Stimulated activated CD4-positive, alpha-beta T cell treated with anti-CD3 and anti-CD28 coated beads, TNF-alpha, amount 100 ng/mL, for 24 hours (primary cell): Measurements from ENCODE around the gene ORM2.

Experiments
- DNase-seq, 3 experiments: peaks; one replicate each; pipeline ENCODE4 v3.0.0-alpha.2; 2020; ENCODE audit warnings: low read depth in 3 of 3

The ORM2 gene

DNA sequence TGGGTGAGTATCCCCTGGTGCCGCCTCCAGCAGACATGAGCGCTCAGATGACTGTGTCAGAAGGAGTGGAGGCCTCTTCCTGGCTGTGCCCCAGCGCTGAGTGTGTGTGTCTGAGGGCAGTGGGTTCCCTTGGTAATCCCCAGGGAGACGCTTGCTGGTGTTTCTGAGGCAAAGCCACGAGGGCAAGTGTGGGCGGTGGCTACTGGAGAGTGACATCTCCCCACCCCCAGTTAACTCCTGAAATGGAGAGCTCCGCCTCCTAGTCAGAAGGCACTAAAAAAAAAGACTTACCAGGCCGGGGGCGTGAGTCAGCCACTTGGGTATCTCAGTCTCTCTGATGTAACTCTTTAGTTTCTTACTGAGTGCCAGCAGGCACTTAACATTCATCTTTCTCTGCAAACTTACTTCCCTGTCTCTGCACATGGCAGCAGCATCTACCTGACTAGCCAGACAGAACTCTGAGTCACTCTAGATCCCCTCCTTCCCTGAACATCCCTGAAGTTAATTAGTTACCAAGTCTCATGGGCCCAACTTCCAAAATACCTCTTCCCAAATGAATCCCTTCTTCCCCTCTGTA lies 19.3 kb downstream of the ORM2 start:
- DNase-seq: peak; percentile 72 to 91 (median 87)

DNA sequence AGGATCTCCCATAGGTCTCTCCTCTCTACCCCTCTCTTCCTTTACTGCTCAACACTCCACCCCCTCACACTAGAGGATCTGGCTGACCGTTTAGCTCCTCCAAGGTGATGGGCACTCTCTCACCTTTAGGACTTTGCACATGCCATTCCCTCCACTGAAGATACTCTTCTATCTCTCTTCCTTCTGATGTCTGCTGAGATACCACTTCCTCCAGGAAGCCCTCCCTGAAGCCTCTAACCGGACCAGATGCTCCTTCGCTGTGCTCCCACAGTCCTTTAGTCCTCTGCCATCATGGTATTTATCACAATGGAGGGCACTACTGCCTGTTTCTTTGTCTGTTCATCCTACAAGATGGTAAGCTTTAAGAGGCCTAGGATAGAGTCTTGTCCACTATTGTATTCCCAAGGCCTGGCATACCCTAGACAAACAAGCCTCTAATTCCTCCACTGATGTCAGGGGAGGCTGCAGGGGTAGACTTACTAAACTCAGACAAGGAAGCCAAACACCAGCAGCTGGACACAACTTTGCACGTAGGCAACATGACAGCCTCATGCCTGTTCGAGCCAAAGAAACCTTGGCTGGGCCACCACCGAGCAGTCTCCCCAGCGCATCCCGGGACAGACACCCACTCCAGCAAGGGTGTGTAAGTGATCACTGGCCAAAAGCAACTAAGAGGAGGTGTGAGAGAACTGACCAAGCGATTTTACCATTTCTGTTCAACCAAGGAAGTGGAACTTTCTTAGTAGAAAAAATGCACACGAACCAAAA lies 20.2 kb downstream of the ORM2 start:
- DNase-seq: no peak

DNA sequence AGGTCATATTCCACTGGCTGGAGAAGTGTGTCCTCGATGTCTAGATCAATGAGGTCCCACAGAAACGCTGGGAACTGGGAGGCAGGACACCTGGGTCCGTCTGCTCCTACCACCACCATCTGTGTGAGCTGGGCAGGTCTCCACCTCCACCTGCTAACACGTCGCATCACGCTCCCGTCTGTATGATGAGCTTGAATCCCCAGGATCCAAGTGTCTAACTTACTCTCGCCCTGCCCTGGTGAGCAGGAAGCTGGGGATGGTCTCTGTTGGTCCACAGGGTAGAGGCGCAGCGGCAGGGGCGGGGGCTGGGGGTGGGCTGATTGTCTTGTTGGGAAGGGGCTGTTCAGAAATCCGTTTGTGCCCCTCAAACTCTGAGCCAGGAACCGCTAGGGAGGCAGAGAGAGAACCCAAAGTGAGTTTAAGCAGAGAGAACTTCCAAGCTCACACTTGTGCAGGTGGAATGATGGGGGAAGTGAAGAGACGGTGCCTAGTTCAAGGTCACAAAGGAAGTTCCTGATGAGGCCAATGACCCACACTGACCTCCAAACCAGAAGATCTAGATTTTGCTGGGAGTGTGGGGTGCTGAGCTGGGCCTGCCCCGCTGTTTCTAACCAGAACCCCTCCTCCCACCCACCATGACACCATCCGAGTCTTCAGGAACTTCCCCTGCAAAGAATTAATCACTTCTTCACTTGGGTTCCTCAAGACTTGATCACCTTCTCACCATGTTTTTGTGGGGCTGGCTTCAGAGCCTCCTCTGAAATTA lies 21.1 kb downstream of the ORM2 start:
- DNase-seq: no peak

DNA sequence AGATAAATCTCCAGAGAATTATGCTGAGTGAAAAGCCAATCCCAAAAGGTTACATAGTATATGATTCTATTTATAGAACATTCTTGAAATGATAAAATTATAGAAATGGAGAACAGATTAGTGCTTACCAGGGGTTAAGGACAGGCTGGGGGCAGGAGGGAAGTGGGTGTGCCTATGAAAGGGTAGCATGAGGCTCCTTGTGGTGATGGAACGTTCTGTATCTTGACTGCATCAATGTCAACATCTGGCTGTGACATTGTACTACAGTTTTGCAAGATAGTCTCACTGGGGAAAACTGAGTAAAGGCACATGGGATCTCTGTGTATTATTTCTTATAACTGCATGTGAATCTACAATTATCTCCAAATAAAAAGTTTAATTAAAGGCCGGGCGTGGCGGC lies 22.3 kb downstream of the ORM2 start:
- DNase-seq: no peak

DNA sequence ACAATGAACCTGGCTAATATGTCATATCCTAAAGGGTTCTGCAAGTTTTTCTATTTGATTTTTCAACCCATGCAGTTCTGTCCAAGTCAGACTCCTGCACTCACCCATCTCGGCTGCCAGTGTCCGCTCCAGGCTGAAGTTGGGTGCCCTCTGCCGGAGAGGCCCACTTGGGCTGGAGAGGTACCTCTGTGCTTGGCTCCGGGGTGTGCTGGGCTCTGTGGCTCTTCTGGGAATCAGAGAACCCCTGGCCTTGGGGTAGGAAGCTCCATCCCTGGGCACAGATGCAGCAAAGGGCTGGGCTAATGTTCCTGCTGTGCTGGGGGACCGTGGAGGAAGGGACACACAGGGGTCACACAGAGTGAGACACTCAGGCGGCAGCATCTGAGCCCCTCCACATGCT lies 26.2 kb downstream of the ORM2 start:
- DNase-seq: no peak

DNA sequence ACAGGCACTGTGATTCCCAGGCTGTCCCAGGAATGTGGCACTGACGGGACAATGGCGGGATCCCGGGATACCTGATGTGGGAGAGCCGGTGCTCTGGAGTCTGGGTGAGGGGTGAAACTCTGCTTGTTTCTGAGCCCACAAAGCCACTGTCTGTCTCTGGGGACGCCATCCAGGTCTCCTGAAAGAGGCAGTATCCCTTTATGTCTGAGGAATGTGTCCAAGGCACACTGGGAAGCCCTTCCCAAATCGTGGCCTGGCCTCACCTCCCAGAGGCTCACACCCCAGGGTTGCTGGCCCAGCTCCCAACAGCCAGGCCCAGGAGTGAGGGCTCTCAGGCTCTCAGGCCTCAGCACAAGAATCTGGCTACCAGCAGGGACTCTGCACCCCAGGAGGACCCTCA lies 27.1 kb downstream of the ORM2 start:
- DNase-seq: no peak

DNA sequence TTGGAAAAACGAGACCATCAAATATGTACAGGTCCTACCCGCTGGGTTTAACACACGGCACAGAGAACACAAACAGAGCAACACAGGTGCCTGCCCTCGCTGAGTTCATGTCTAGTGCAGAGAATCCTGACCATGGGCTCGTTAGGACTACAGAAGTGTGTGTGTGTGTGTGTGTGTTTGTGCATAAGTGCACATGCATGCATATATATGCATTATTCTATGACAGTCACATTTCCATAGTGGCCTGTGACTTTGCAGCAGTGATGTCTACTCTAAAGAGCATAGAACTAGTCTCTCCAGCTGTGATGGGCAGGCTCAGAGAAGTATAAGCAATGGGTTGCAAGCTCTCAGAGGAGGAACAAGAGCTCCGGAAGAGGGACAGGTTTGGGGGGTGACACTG lies 27.7 kb downstream of the ORM2 start:
- no peak for DNase-seq

DNA sequence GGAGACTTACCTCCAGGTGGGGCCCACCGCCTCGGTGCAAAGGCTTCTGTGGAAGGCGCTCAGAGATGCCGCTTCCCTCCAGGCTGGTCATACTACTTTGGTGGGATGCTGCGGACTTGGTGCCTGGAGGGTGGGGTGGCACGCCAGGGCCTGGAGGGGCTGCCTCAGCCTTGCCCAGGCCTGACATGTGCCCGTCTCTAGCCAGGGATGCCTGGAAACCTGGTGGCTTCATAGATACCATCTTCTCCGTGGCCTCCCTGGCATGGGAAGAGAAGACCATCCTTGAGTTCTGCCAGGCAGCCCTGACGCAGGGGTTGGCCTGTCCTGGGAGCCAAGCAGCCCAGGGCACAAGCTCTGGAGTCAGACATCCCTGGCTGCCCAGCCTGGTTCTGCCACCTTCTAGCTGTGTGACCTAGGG lies 28.3 kb downstream of the ORM2 start:
- no peak for DNase-seq

DNA sequence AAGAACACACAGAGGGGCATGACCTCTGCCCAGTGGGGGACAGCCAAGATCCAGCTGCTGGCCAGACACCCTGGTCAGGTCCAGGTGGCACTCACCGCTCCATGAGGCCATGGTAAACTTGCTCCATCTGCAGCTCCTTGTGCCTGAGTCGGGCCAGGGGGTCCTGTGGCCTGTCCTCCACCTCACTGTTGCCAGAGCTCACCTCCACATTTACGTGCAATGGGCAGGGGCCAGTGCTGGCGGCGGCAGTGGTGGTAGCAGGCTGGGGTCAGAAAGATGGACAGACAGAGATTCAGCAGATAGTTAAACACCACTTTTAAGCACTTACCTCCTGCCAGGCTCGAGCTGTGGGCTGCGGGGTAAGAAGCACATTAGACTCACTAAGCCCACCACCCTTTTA lies 30.1 kb downstream of the ORM2 start:
- no peak for DNase-seq

DNA sequence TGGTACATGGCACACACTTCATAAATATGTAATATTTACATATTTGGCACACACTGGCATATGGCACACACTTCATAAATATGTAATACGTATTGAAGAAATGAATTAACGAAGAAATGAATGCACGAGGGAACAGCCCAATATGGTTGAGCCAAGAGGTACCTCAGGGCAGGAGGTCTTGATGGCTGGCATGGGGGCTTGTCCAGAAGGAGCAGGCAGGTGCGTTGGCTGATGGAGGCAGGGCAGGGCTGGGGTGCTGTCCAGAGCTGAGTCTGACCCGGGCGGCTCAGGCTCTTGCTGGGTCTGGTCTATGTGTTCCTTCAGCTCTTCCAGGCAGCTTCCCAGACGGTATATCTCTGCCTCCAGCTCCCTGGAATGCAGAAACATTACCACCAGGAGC lies 31.9 kb downstream of the ORM2 start:
- no peak for DNase-seq

DNA sequence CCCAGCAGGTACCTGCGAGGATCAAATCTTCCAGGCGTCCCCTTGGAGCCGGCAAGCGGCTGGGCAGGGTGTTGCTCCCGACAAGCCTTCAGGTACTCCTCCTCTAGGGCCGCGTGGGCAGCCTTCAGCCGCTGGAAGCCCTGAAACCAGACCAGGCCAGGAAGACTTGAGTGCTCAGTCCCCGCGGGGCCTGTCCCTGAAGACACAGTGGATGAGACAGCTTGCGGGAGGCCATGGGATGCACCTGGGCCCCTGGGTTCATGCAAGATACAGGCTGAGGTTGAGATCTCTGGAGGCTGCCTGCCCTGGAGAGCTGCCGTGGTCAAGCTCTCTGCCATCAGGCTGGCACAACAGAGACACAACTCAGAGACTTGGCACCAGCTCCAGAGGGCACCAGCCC lies 32.7 kb downstream of the ORM2 start:
- no peak for DNase-seq

DNA sequence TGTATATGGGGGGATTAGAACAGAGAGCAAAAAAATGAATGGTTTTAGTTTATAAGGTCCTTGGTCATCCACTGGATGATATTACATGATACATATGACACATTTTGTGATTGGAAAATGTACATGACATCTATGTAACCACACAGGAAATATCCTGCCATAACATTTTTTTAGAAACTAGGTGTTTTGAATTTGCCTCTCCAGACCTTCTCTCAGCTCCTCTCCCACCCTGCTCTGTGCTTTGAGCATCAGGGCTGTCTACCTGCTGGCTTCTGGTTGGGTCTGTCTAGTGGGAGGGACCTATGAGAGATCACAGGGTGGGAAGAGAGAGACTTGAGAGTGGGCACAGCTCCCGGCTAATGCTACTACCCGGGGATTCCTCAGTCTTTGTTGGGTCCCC lies 33.8 kb downstream of the ORM2 start:
- no peak for DNase-seq

DNA sequence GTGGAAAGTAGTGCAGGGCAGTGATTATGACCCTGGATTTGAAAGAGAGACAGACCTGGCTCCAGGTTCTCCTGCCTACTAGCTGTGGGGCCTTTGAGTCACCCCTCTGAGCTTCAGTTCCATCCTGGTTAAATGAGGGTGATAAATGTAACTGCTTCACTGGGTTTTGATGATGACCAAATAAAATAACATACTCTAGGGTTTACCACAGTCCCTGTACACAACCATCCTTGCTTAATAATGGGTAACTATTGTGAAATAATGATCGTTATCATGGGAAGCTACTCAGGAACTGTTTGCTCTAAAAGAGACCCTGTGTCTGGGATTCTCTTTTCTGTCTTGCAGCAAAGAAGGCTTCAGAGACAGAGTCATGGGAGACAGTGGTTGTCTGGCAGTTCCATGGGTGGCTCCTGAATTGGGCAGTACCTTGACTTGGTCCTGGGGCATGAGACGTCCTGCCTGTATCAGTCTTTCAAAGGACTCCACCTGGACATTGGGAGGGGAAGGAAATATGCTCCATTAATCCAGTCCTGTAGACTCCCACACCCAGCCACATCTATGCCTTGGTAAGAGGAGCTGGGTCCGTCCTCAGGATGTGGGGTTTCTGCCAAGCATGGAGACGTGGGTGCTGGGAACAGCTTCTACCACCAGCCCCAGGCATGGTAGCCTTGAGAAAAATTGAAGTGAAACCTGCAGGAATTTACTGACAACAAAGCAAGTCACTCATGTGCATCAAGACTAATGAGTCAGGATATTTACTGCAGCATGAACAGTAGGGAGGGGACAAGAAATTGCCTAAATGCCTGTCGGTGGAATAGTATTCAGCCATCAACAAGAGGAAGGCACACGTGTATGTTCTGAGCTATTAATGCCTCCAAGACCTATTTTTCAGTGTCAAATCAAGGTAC lies 34.7 kb downstream of the ORM2 start:
- no peak for DNase-seq

DNA sequence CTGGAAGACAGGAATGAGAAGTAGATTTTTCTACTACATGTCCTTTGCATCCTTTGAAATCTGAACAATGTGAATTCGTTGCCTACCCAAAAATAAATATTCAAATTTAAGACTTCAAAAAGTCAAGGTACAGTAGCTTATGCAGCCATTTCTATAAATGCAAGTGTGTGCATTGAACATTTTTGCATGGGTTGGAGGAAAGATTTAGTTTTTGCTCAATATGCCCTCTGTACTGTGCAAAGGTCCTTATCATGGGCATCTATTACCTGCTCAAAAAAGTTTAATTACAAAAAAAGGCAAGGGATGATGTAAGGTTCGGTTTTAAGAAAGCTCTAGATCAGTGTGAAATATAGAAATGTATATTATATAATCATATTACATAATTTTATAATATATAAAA lies 35.5 kb downstream of the ORM2 start:
- no peak for DNase-seq

DNA sequence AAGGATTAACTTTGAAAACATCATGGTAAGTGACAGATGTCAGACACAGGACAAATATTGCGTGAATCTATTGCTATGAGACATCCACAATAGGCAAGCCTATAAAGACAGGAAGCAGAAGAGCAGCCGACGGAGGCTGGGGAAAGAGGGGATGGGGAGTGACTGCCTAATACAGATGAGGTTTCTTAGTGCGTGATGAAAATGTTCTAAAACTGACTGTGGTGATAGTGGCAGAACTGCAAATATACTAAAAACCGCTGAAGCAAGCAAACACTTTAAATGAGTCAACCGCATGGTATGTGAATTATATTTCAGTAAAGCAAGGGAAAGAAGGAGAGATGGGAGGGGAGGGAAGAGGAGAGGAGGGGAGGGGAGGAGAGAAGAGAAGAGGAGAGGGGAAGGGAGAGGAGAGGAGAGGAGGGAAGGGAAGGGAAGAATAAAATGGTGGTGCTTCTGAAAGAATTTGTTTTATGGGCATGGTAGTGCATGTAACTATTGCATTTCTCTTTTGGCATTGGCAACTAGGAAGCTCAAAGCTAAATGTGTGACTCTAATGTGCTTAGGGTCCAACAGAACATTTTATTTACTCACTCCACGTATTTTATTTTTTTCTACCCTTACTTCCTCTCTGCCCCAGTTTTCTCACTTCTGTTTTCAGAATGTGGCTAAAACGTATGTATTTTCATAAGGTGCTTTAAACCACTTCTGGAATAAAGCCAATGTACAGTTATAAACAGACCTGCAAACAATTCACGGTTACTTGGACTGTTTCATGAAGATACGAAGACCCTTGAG lies 36.9 kb downstream of the ORM2 start:
- DNase-seq: no peak

DNA sequence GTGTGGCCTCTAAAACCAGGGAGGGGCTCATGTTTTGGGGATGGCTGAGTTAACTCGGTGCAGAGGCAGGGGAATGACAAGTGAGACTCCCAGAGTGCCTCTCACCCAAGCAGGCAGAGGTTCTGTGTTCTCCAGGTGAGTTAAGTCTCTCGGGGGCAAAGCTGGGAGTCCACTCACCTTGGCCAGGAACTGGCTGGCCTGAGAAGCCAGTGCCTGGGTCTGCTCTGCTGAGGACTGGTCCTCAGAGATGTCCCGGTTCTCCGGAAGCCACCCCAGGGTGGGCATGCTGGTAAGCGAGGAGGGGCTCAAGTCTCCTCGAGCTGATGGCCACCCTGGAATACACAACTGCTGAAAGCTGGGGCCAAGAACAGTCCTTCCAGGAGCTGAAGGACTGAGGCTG lies 37.7 kb downstream of the ORM2 start:
- no peak for DNase-seq

DNA sequence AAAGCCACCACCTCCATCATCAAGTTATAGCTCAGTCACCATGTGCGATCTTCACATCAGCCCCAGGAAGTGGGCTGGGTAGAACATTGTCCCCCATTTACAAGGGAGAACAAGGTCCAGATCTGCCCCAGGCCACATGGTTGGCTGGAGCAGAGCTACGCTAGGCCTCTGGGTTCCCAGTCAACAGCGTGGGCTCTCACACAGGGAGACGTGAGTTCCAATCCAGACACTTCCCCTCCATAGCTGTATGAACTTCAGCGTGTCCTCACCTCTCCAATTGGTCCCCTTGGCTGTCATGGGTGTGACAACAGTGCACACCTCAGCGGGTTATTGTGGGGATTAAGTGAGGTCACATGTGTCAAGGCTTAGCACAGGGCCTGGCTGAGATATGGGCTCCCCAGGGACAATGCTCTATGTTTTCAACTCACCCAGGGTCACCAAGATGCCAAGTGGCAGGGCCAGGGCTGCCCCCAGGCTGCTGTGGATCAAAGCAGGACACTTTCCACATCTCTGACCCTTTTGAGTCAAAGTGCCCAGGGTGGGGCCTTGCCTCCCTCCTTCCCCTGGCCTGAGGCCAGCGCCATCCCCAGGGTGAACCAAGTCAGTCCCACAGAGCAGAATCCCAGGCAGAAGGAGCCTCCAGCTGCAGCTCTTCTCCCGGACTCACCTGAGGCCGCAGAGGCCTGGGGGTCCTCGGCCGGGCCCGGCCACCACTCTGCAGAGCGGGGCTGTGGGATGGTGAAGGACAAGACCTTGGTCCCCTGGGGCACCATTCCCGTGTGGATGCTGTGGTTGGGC lies 38.3 kb downstream of the ORM2 start:
- DNase-seq: no peak

DNA sequence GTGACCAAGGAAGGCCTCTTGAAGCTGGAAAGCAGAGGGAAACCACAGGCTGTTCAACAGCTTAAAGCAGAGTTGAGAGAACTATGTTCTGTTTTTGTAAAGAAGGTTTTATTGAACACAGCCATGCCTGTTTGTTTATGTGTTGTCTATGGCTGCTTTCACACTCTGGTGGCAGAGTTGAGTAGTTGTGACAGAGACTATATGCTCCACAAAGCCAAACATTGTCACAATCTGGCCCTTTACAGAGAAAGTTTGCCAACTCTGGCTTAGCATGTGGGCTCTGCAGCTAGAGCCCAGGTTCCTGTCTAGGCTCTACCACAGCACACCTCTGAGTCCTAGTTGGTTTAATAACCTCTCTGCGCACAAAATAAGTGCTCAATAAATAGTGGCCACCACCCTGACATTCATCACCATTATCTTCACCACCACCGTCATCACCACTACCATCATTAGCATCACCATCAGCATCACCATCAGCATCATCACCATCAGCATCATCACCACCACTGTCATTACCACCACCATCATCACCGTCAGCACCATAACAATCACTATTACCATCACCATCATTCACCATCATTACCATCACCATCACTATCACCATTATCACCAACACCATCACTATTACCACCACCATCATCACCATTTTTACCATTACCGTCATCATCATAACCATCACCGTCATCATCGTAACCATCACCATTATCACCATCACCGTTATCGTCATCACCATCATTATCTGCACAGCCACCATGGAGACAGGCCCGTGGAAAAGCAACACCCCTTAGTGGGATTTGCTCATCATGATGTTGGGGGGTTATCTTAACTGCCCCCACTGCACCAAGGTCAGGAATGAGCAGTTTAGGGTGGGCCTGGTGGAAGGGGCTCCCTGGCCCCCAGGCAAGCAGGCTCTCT lies 39.8 kb downstream of the ORM2 start:
- DNase-seq: no peak

DNA sequence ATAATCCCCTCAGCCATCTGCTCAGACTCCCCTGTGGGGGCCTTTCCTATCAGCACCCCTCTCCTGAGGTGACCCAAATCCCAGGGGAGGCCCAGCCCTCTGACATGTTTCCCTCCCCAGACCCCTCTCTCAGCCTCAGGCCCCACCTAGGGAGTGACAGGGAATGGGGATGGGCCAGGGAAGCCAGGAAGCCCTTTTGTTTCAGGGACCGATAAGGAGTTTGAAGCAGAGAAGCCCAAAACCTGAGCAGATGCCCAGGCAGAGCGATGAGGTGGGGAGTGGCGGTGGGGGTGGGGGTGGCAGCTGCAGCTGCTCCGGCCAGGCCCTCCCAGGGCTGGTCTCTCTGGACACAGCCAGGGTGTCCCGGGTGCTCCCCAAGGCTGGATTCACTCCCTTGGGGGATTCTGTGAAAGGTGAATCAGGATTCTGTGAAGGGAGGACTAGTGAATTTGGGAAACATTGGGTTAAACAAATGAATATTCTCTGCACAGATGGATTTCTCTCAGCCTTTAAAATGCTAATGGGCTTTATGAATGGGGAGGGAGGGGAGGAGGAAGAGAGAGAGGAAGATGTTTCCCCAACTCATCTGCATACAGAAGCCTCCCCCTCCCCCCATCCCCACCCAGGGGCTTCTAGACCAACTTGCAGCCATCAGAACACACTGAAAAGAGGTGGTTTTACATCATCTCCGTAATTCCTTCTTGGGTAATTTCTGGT lies 40.7 kb downstream of the ORM2 start:
- DNase-seq: no peak
